Measurements from ENCODE around the gene SSTR4. TPM values are rescaled to one million over a fixed set of nuclear protein-coding genes. Genes with fewer than 3 reads are reported as not detected.

SSTR4 gene
- polyA plus RNA-seq, 1 experiment = not detected

DNA sequence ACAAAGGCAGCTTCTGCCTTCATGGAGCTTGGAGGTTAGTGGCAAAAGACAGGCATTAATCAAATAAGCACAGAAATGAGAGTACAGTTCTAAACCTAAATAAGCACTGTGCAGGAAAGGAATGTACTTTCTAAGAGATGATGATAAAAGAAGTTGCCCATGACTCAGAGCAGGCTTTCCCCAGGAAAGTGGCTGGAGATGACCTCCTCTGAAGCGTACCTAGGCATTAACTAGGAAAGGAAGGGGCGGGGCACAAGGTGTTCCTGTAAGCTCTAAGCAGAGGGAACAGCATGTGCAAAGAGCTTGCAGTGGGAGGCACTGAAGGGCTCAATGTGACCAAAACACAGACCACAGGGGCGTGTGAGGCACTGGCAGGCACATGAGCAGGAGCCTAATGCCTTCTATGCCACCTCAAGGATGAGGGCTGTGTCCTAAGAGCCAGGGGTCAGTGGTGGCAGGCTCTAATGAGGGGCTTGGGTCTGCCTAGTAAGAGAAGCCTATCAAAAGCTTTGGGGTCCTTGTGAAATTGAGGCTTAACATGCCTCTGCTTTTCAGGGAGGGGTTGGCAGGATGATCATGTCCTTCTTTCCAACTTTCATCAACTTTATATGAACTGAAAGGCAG lies 4.9 kb downstream of the SSTR4 start:
- Histone ChIP-seq H3K27me3 (ENCODE audit: control insufficient read depth, insufficient read depth, low read length) (peaks cover 4% of the 10 kb centered on the region), H3K36me3 (ENCODE audit: control insufficient read depth, insufficient read depth, low read length) (no peaks in the 10 kb centered on the region), H3K4me3 (ENCODE audit: low read depth, low read length) (no peak overlapping the region)
- CTCF ChIA-PET = interaction anchor here (1.0 kb wide), 1 partner anchor 11 kb away, joined by 3 read pairs; no protein-coding TSS in a partner anchor
- TF ChIP-seq, protein P1, sequence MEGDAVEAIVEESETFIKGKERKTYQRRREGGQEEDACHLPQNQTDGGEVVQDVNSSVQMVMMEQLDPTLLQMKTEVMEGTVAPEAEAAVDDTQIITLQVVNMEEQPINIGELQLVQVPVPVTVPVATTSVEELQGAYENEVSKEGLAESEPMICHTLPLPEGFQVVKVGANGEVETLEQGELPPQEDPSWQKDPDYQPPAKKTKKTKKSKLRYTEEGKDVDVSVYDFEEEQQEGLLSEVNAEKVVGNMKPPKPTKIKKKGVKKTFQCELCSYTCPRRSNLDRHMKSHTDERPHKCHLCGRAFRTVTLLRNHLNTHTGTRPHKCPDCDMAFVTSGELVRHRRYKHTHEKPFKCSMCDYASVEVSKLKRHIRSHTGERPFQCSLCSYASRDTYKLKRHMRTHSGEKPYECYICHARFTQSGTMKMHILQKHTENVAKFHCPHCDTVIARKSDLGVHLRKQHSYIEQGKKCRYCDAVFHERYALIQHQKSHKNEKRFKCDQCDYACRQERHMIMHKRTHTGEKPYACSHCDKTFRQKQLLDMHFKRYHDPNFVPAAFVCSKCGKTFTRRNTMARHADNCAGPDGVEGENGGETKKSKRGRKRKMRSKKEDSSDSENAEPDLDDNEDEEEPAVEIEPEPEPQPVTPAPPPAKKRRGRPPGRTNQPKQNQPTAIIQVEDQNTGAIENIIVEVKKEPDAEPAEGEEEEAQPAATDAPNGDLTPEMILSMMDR (IDR thresholded peaks at IDR 0.05; ENCODE audit: insufficient read depth, low read depth, low read length) = no peak
- POLR2A ChIA-PET = no interaction called here
- DNase-seq (ENCODE audit: low read depth) = no peak

DNA sequence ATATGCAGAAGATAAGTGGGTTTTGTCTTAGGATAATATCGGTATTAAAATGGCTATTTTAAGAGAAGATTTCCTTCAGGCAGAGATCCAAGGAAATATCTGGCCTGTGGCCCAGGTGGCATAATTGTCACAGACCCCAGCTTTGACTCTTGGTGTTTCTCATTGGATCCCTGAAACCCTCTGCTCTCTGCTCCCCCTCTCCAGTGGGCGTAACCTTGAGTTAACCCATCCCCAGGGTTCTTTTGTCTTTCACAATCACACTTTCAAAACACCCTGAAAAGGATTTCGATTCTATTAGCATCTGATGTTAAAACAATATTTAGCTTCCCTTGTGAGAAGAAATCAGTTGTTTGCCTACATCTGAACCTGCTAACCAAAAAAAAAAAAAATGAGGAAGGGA lies 7.2 kb downstream of the SSTR4 start:
- TF ChIP-seq, protein P1 (IDR thresholded peaks at IDR 0.05; ENCODE audit: insufficient read depth, low read depth, low read length) = no peak
- POLR2A ChIA-PET = no interaction called here
- CTCF ChIA-PET = interaction anchor here (0.7 to 2.2 kb wide), 2 partner anchors 193 to 223 kb away, joined by 4 to 8 read pairs; no protein-coding TSS in a partner anchor
- H3K4me3 ChIP-seq (ENCODE audit: low read depth, low read length) = no peak overlapping the region
- H3K27me3 ChIP-seq (ENCODE audit: control insufficient read depth, insufficient read depth, low read length) = peaks cover 8% of the 10 kb centered on the region
- DNase-seq (ENCODE audit: low read depth) = no peak
- H3K36me3 ChIP-seq (ENCODE audit: control insufficient read depth, insufficient read depth, low read length) = no peaks in the 10 kb centered on the region

GRCh38 chr20:23043376-23043775 lies 8.3 kb downstream of the SSTR4 start:
- H3K27me3 ChIP-seq (ENCODE audit: control insufficient read depth, insufficient read depth, low read length) = peaks cover 17% of the 10 kb centered on the region
- no peaks in the 10 kb centered on the region for H3K36me3 ChIP-seq (ENCODE audit: control insufficient read depth, insufficient read depth, low read length)
- ChIA-PET POLR2A (no interaction called here), CTCF (interaction anchor here (2.2 kb wide), 1 partner anchor 192 kb away, joined by 8 read pairs; no protein-coding TSS in a partner anchor)
- no peak overlapping the region for H3K4me3 ChIP-seq (ENCODE audit: low read depth, low read length)
- no peak for DNase-seq (ENCODE audit: low read depth)
- TF ChIP-seq, protein P1 (IDR thresholded peaks at IDR 0.05; ENCODE audit: insufficient read depth, low read depth, low read length) = no peak

- POLR2A ChIA-PET = no interaction called here
- no peak overlapping the region for H3K4me3 ChIP-seq (ENCODE audit: low read depth, low read length)
- TF ChIP-seq, protein P1 (IDR thresholded peaks at IDR 0.05; ENCODE audit: insufficient read depth, low read depth, low read length) = no peak
These were observed 11.3 kb downstream of the SSTR4 start for GRCh38 chr20:23046431-23046830.

DNA sequence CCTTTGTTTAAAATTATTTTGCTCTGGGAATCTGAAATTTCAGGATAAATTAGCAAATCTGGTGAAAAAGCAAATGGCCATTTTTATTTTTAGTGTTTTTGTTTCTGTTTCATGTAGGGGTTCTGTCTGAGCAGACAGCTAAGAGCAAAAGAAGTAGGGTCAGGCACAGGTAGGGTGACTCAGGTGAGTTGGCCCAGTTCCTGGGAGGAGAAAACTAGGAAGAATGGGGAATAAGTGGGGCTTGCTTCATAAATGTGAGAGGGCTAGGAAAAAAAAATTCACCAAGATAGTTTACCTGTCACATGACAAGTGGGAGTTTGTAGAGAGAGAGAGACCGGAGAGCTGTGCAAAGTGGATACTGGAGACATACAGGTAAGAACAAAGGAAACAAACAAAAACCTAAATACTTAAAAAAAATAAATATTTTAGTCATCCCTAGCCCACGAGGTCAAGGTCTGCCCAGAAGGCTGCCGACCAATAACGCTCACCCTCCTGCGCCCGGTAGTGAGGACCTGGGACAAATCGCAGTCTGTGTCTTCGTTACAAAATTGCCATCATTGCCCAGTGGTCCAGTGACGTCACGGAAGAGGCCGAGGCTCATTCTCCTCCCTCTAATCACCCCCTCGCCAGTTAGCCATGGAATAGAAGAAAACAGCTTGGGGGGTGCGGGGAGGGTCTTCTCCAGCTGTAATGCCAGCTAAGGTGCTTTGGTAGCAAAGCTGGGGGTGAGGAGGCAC lies 12.1 kb downstream of the SSTR4 start:
- Histone ChIP-seq H3K27me3 (ENCODE audit: control insufficient read depth, insufficient read depth, low read length) (peaks cover 31% of the 10 kb centered on the region), H3K36me3 (ENCODE audit: control insufficient read depth, insufficient read depth, low read length) (no peaks in the 10 kb centered on the region), H3K4me3 (ENCODE audit: low read depth, low read length) (no peak overlapping the region)
- CTCF ChIA-PET = no interaction called here
- no peak for DNase-seq (ENCODE audit: low read depth)
- POLR2A ChIA-PET = no interaction called here
- TF ChIP-seq, protein P1 (IDR thresholded peaks at IDR 0.05; ENCODE audit: insufficient read depth, low read depth, low read length) = no peak

More at GRCh38 chr20:23046431-23046830, 11.3 kb downstream of the SSTR4 start:
- DNase-seq (ENCODE audit: low read depth) = no peak
- CTCF ChIA-PET = no interaction called here
- Histone ChIP-seq H3K36me3 (ENCODE audit: control insufficient read depth, insufficient read depth, low read length) (no peaks in the 10 kb centered on the region), H3K27me3 (ENCODE audit: control insufficient read depth, insufficient read depth, low read length) (peaks cover 30% of the 10 kb centered on the region)

Measured in BJ (cell line).